D721Med (cell line): ENCODE results near the gene NPR2.

ENCODE experiments used
- DNase-seq: peaks from one replicate; pipeline ENCODE4 v3.0.0; 2011; ENCODE audit warnings: low spot score; ENCODE audit not compliant: insufficient read length
- FAIRE-seq: peaks from 2 replicates; lab custom pipeline; 2011; peaks lifted over from hg19 to GRCh38; lab: Jason Lieb, UNC
- TF ChIP-seq, protein P1 (sequence below): IDR thresholded peaks from 2 replicates; pipeline ENCODE4 v1.5.1; 2012; ENCODE audit warnings: mild to moderate bottlenecking, control low read depth; ENCODE audit not compliant: insufficient read depth; ENCODE audit errors: missing control alignments

Gene NPR2

DNA sequence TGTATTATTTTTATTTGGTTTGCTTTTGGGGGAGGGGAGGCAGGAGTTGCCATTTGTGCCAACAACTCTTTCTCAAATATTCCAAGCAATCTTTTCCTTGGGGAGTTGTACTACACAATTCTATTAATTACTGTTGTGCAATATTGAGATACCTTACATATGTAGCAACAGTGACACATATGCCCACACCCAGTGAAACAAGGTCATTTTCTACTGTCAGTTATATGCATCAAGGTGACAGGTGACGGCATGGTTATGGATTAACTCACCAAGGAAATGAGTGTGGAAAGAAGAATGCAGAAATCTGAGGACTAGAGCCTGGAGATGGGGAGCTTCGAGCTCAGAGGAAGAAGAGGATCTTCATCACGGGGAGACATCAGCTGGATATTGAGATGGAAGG lies 19.4 kb upstream of the NPR2 start:
- TF ChIP-seq, protein P1, sequence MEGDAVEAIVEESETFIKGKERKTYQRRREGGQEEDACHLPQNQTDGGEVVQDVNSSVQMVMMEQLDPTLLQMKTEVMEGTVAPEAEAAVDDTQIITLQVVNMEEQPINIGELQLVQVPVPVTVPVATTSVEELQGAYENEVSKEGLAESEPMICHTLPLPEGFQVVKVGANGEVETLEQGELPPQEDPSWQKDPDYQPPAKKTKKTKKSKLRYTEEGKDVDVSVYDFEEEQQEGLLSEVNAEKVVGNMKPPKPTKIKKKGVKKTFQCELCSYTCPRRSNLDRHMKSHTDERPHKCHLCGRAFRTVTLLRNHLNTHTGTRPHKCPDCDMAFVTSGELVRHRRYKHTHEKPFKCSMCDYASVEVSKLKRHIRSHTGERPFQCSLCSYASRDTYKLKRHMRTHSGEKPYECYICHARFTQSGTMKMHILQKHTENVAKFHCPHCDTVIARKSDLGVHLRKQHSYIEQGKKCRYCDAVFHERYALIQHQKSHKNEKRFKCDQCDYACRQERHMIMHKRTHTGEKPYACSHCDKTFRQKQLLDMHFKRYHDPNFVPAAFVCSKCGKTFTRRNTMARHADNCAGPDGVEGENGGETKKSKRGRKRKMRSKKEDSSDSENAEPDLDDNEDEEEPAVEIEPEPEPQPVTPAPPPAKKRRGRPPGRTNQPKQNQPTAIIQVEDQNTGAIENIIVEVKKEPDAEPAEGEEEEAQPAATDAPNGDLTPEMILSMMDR: no peak
- DNase-seq (no peak), FAIRE-seq (no peak)

DNA sequence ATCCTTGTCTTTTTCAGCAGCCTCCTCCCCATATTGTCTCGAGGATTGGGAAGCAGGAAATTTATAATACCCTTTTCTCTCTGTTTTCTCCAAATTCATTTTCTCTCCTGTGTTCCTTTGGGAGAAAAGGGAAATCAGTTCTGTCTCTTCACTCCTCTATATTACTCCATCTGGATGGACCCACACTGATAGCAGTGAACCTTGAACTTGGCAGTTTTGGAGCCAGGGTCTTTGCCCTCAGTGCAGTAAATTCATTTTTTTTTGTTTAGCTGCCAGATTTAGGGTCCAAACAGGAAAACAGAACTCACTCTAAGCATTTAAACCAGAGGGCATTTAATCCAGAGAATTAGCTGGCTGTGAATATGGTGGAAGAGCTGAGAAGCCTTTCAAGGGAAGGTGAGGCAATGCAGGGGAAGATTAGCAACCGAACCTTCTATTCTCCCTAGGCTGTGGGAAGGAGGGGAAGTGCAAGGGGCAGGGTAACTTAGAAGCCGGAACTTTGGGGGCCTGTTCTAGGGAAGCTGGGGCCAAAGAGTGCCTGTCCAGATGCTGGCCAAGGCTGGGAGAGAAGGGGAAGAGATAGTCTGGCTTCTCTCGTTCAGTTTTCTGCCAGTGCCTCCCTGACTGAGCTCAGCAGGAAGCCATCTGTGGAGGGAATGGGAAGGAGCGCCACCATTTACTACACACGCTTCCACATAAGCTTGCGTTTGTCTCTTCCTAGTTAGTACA lies 16.3 kb upstream of the NPR2 start:
- FAIRE-seq (no peak), DNase-seq (no peak)

DNA sequence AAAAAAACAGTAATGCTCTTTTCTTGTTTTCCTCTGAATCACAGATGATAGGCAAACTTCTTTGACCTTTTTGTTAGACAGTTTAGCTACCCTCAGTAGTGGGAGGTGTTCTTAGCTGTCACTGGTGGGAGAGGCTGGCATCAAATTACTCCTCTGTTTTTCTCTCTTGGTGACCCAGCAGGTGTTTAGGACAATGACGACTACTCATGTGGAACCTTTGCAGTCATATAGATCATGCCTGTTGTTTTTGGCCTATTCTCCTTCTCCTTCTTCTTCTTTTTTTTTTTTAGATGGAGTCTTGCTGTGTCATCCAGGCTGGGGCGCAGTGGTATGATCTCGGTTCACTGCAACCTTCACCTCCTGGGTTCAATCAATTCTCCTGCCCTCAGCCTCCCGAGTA lies 15.4 kb upstream of the NPR2 start:
- TF ChIP-seq, protein P1: no peak
- DNase-seq: no peak

More for the DNA sequence above, 16.3 kb upstream of the NPR2 start:
- TF ChIP-seq, protein P1: no peak

DNA sequence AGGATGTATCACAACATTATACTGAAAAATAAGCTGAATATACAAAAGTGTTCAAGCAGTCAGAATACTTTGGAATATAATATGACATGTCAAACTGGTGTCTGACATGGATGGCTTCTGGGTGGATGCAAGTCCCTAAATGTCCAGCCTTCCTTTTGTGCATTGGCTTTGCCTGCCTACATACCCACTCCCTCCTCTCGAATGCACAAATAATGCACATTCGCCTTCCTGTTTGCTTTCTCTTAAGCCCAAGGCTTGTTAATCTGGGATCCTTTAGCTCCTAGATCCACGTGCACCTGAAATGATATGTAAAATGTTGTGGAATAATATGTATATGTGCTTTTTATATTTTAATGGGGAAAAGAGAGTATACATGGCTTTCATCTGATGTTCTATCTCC lies 12.9 kb upstream of the NPR2 start:
- no peak for DNase-seq
- TF ChIP-seq, protein P1: no peak
- no peak for FAIRE-seq

More for the DNA sequence above, 15.4 kb upstream of the NPR2 start:
- FAIRE-seq: no peak

DNA sequence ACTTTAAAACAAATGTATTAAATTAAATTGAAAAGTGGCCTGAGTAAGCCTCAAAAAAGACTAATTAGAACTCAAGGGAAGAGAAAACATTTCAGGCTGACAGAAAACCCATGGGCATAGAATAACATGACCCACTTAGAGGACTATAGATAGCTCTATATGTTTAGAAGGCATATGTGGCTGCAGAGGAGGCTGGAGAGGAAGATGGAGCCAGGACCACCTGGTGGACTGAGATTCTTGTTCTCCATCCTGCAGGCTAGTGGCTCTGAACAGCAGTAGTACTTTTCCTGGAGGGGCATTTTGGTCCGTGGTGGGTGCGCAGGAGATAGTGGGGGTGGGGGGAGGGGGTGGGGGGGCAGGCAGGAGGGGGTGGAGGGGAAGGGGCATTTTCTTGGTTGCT lies 10.3 kb upstream of the NPR2 start:
- FAIRE-seq (no peak), DNase-seq (no peak)
- TF ChIP-seq, protein P1: no peak

DNA sequence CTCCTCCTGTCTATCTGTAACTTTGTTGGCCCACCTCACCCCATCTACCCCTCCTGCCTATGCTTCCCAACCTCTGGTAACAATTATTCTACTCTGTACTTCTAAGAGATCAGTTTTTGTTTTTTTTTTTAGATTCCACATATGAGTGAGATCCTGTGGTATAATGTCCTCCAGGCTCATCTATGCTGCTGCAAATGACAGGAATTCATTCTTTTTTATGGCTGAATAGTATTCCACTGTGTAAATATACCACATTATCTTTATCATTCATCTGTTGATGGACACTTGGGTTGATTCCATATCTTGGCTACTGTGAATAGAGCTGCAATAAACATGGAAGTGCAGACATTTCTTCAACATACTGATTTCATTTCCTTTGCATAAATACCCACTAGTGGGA lies 8.0 kb upstream of the NPR2 start:
- TF ChIP-seq, protein P1: no peak
- FAIRE-seq: no peak
- no peak for DNase-seq

DNA sequence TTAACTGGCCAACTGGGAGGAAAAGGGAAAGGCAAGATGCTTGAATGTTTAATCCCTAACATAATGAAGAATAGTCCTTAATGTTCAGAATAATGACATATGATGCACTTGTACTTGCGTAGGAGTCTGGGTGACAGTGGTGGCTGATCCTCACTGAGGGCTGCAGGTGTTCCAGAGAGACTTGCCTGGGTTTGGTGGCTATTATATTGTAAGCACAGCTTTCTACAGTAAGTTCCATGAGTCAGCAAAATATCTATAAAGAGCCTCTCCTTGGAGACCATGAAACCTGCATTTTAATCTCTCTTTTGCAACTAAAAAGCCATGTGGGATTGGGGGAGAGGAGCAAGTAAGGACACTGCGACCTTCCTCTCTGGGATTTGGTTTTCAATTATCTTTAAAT lies 1.9 kb upstream of the NPR2 start:
- DNase-seq (no peak), FAIRE-seq (no peak)
- TF ChIP-seq, protein P1: no peak
